T follicular helper cell (primary cell): ENCODE measurements around the gene RGL2.
"Not testable (repeated sequence)": the region's sequence is repeated elsewhere in the genome, so short reads cannot be mapped to it uniquely, and the experiment has no call there.

Experiments
- DNase-seq: peaks from one replicate; pipeline ENCODE4 v3.0.0-alpha.2; 2020; ENCODE audit warnings: low read depth

RGL2 gene

DNA sequence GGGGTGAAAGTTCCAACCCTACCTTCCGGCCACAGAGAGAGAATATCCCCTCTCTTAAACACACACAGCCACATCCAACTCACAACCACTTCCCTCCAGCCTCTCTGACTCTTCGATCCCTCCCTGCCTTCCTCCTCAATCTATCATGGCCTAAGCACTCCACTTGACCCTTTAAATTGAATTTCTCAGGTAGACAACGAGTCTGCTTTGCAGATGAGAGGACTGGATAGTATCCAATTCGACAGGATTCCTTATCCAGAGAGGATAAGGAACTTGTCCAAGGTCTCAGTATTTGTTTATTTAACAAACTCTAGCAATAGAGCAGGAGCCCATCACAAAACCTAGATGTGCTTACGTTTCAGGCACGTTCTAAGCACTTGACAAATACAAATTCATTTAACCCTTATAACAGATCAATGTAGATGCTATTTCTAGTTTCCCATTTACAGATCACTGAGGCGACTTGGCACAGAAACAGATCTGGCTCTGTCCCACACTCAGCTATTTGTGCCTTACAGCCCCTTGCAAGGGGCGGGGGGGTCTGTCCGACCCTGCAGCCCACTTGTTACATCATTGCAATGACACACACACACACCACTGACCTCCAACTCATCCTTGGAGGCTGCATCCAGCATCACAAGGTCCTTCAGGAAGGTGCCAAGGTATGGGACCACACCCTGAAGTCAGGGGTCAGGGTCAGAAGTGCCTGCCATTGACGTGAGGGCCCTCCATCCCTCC, 4.5 kb downstream of the RGL2 start:
- no peak for DNase-seq

DNA sequence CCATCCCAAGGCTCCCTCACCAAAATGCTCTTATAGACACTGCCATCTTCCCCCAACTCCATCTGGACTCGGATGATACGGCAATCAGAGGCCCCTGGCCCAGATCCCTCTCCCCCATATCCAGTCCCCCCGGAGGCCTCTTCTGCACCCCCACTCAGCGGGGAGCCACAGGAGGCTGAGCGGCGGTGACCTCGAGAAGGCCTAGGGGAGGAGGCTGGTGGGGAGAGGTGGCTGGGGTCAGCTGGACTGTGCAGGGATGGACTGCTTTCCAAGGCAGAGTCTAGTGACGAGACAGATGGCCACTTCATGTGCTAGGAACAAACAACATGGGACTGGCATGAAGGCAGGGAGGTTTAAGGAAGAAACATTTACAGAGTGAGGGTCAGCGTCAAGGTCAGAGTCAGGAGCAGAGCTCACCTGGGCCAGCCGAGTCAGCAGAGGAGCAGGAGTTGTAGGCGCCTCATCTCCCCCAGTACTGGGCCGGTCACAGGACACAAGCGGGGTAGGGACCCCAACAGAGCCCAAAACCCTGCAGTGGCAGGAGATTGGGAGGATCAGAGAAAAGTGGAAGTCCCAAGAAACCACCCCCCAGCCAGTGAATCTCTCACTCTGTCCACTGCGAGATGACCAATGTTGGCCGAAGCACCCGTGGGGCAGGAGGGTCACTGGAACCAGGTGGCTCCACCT, 5.6 kb downstream of the RGL2 start:
- no peak for DNase-seq

DNA sequence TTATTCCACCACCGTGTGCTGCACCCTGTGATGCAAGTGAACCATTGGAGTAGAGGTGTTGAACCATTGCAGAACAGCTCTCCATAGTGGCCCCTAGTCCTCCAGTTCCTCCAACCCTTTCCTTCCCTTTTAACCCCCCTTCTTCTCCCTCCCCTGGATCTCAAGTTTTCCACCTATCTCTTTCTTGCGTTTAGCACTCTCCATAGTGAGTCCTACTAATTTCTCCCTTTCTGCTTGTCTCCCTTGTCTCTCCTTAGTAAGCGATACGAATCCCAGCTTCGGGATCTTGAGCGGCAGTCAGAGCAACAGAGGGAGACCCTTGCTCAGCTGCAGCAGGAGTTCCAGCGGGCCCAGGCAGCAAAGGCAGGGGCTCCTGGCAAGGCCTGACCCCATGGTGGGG, 8.3 kb downstream of the RGL2 start:
- DNase-seq = no peak

DNA sequence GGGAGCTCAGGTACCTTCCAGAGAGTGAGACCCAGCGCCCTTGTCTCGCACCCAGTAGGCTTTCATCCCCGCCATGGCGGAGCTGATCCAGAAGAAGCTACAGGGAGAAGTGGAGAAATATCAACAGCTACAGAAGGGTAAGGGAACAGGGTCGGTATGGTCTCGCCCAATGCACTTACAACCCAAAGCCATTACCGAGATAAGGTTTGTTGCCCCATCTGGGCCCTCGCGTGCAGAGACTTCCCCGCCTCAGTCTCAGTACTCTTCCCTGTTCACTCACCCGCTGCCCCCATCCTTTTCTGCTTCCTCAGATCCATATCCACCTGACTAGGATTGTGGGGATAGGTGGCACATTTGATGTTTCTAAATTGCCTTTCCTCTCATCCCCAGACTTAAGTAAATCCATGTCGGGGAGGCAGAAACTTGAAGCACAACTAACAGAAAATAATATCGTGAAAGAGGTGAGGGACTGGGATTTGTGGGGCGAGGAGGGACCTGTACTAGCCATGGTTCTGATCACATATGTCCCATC, 8.9 kb downstream of the RGL2 start:
- DNase-seq = no peak

DNA sequence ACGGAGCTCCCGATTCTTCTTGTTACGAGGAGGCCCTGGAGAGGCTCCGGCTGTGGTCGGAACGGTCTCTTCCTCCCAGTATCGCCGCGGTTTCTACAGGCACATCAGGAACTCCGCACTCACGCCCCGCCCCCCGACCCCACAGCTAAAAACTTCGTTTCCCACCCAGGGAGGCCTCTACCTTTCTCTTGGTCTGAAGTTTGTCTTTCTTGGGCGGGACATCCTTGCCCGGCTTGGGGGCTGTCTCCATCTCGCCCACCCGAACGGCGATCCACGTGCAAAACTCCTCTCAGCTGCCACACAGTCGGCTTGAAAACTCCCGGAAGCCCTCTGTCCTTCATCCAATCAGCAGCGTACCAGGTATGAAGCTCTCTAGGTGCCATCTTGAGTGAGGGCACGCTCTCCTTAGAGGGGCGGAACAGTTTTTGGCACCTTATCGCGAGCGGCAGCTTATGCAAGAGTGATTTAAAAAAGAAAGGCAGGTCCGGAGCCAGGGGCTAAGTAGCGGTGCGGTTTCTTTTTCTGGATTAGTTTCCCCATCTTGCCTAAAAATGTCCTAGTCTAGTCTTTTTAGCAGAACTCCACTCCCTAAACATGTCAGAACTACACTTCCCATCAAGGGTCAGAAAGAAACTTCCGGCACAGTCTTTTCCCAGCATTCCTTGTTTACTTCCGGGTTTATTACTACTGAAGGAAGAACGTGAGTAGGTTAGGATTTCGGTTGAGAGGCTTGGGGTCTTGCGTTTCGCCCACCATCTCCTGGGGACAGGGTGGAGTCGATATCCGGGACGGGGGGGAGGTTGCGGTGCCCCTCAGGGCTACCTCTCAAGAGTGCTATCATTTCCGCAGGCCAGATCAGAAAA, 9.6 kb downstream of the RGL2 start, which contains the start of the genes PFDN6 and WDR46:
PFDN6 (plus strand) TSS at position 681 of the 863 bp plus-strand sequence. CDS start 256 bp downstream, outside the sequence.
WDR46 (minus strand) TSS at position 319 of the 863 bp plus-strand sequence; CDS start at position 250, 69 bp downstream.
- peak; percentile 70 for DNase-seq

DNA sequence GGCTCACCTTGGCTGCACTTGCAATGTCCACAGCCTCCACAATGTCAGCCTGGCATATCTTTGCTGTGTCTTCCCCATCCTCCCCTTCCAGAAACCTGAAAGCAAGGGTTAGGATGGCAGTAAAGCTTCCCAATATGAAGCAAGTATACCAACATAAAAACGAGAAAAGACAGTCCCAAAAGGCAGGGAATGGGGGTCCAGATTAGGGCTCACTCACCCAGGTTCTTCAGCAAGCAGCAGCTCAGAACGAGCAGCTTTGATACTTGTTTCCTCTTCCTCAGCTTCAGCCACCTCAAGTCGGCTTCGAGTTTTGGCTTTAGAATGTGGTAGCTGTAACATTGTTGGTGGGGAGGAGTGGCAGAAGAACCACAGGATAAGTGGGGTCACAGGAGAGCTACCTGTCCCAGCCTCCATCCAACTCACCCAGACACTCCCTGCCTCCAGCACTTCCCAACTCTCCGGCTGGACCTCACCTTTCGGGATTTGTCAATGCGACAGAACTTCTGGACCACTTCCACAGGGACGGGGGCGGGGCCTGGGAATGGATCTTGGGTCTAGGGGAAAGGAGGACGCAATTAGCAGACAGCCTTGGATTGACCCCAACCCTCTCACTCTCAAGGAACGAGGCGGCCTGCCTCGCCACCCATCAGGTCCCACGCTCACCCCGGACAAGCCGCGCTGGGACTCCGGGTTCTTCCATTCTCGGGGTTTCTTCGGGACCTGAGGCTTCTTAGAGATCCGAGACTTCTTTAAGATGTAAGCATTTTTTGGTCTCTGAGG, 10.4 kb downstream of the RGL2 start:
- DNase-seq = no peak

DNA sequence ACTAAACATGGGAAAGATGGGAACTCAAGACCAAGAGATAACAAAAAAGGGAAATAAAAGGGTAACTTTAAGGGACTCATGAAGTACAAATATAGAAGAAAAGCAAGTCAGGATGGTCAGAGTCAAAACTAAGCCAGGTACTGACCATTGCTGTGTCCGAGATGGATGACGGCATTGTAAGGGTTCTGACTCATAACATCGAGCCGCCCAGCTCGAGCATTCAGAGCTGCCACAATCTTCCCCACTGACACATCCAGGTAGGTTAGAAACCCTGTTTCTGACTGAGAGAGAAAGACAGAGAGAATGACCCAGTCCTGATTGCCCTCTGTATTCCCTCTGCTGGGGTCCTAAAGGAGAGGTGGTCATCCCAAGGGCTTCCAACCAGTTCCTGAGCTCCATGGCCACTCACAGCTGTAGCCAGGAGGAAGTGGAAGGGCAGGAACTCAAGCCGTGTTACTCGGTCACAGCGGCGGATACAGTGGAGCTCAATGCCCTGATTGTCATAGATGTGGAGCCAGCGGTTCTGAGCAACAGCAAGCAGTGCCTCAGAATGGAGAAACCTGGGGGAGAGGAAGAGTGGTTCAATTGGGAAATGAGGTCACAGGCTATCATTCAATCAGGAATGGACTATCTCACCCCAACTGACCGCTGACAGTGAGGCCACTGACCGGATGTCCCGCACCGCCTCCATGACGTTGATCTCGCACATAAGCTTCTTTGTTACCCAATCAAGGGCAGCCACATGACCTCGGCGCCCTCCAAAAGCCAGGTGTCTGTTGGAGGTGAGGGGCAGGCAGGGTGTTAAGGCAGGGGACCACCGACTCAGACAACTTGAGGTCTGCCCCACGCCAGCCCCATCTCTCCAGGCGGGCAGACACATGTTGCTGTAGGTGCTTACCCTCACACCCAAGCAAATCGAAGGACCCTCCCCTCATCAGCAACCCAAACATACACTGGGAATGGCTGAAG, 11.5 kb downstream of the RGL2 start:
- DNase-seq = no peak

DNA sequence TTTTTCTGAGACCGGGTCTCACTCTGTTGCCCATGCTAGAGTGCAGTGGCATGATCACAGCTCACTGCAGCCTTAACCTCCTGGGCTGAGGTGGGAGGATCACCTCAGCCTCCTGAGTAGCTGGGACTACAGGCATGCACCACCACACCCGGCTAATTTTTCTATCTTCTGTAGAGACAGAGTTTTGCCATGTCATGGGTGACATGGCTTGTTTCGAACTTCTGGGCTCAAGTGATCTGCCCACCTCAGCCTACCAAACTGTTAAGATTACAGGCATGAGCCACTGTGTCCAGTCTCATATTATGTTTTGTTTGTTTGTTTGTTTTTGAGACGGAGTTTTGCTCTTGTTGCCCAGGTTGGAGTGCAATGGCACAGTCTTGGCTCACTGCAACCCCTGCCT, 13.5 kb downstream of the RGL2 start:
- DNase-seq = not testable (repeated sequence)

DNA sequence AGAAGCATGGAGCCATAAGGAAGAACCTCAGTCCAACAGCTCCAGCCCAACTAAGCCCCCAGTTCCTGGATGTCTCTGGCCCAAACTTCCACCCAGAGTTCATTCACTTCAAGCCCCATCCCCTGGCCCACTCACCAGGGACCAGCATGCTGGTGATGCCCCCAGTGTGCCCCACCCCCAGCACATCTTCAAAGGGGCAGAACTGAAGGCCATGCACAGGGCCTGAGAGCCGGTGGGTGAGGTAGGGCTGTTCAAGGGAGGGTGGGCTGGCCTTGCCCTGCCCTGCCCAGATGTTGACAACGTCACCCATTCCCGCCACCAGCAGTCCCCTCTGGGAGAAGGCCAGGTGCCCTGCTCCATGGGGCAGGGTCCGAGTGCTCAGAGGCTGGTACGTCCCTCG, 18.2 kb downstream of the RGL2 start:
- no peak for DNase-seq

DNA sequence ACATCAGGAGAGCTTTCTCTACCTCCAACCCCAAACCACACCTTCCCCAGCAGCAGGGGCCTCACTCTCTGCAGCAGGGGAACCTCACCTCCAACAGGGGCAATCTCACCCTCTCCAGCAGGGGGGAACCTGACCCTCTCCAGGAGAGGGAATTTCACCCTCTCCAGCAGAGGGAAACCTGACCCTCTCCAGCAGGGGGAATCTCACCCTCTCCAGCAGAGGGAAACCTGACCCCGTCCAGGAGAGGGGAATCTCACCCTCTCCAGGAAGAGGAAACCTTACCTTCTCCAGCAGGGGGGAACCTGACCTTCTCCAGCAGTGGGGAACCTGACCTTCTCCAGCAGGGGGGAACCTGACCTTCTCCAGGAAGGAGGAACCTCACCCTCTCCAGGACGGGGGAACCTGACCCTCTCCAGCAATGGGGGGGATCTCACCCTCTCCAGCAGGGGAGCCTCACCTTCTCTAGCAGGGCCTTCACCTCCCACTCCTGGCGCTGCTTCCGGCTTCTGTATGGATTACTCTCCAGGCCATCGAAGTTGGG, 18.7 kb downstream of the RGL2 start:
- no peak for DNase-seq

DNA sequence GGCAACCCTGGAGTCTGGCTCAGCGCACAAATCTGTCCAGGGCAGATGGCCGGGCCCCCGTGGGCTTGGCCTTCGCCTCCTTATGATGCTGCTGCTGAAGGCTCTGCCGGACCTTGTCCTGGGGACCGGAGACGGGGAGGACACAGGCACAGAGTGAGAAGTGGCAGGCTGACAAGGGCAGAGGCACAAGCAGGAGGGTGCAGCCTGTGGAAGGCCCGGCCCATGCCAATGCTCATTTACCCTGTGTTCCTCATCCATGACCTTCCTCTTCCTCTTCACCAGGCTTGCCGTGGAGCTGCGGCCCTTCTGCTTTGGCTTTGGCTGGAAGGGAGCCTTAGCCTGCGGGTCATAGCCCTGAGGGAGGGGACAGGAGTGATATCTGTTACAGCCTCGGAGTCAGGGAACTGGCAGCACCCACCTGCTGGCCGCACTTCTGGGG, 19.5 kb downstream of the RGL2 start:
- DNase-seq = no peak

DNA sequence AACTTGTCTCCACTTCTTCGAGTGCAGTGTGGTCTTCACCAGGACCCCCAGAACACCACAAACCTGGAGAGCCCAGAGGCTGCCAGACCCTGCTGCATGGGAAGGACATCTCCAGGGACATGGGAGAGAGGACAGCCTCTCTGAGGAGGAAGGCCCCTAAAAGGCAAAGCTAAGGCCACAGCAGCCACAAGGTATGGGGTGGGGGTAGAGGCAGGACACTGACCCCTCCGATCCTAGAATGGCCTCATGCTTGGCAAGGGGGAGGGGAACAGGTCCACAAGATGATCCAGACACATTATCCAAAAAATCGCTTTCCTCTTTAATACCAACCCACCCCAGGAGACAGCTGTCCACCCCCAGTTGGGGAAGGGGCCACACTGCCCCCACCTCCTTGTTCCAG, 19.9 kb downstream of the RGL2 start:
- no peak for DNase-seq

DNA sequence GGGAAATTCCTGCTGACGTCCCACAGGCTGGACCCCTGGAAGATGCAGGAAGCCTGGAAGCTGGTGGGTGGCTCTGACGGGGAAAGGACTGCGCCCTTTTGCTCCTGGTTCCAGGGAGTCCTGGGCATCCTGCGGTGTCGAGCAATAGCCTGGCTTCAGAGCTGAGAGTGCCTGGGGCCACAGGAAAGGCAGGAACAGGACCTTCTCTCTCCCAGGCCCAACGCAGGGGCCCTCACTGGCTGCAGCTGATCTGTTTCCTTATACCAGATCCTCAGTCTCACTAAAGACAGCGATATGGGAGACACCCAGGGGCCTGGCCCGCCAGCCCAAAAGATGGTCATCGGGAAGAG, 20.4 kb downstream of the RGL2 start:
- DNase-seq = no peak

DNA sequence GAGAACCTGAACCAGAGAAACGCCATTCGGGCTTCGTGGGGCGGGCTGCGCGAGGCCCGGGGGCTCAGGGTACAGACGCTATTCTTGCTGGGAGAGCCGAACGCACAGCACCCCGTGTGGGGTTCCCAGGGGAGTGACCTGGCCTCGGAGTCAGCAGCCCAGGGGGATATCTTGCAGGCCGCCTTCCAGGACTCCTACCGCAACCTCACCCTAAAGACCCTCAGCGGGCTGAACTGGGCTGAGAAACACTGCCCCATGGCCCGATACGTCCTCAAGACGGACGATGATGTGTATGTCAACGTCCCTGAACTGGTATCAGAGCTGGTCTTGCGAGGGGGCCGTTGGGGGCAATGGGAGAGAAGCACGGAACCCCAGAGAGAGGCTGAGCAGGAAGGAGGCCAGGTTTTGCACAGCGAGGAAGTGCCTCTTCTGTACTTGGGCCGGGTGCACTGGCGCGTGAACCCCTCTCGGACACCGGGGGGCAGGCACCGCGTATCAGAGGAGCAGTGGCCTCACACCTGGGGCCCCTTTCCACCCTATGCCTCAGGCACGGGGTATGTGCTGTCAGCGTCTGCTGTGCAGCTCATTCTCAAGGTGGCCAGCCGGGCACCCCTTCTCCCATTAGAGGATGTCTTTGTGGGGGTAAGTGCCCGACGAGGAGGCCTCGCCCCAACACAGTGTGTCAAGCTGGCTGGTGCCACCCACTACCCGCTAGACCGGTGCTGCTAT, 20.9 kb downstream of the RGL2 start:
- no peak for DNase-seq

DNA sequence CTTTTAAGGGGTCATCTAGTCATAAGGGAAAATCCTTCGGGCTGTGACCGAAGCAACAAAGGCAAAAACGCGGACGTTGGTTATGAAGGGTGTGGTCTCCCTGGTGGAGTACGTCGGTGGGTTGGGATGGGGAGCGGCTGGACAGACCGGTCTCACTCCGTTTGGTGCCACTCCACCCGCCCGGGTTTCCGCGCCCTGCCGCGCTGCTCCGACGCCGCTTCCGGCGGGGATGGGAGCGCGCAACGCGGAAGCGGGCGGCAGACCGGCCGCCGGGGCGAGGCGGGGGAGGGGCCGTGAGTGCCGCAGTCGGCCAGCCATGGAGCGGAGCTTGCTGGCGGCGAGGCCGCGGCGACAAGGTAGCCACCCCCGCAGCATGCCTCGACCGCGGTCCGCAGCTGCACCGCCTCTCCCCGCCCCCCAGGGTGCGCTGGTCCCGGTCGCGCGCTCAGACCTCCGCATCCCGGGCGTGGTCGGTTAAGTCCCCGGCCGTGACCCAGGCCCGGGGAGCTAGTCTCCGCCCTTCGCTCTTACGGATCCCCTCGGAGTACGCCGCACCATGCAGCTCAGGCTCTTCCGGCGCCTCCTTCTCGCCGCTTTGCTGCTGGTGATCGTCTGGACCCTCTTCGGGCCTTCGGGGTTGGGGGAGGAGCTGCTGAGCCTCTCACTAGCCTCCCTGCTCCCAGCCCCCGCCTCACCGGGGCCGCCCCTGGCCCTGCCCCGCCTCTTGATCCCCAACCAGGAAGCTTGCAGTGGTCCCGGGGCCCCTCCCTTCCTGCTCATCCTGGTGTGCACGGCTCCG, 21.7 kb downstream of the RGL2 start, which contains the start of gene B3GALT4:
B3GALT4 (plus strand) TSS at position 260 of the 799 bp plus-strand sequence; CDS start at position 557, 297 bp downstream.
- peak; percentile 50 for DNase-seq

DNA sequence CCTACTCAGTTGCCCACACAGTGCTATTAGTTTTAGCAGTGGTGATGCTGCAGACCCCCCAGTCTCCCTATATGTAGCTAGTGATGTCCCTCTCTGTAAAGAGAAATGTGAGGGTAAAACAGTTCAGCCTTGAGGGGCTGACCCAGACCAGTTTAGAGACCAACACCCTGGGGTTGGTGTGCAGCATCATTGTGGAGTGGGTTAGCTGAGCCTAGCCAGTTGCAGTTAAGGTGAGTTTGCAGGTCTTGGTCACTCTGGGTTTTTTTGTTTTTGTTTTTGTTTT, 22.2 kb downstream of the RGL2 start:
- DNase-seq = no peak

DNA sequence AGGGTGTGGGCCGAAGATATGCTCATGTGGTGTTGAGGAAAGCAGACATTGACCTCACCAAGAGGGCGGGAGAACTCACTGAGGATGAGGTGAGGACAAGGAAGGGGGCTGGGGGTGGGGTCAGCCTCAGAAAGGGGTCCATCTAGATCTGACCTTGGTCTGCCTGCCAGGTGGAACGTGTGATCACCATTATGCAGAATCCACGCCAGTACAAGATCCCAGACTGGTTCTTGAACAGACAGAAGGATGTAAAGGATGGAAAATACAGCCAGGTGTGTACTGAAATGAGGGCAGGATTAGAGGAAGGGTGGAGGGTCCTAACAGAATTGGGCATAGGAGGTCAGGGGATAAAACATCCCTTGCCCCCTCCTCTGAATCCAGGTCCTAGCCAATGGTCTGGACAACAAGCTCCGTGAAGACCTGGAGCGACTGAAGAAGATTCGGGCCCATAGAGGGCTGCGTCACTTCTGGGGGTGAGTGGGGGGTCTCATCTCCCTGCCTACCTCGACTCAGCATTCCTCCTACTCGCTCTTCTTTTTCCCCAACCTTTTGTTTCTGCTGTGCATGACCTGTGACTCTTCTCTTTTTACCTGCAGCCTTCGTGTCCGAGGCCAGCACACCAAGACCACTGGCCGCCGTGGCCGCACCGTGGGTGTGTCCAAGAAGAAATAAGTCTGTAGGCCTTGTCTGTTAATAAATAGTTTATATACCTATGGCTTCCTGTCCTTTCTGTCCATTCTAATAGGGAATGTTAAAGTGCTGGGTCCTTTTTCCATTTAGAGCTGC, 22.8 kb downstream of the RGL2 start:
- DNase-seq = not testable (repeated sequence)
